ENCODE data around the gene RRP1.

Gene RRP1

DNA sequence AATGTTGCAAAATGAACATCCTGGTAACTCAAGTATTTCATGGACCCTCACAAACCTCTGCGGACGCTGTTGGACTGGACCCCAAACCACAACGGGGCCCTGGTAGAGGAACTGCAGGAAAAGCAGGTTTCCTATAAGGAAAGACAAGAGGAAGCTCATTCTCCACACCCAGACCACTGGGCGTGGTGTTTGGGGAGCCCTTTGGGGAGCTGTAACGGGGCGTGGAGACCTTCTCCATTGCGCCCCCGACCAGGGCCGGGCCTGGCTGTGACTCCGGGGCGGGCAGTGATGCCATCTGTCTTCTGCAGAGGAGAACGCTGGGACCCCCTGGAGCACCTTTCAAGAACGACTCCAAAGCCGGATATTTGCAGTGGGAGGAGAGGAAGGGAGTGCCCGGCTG, 45.7 kb downstream of the RRP1 start:
- no peaks in the 10 kb centered on the region for H3K36me3 ChIP-seq (ENCODE audit: insufficient read depth)
- H3K4me1 ChIP-seq (ENCODE audit: low read depth, poor library complexity, severe bottlenecking): no peaks in the 10 kb centered on the region
- no peak overlapping the region for H3K4me3 ChIP-seq (IDR thresholded peaks at IDR 0.05; ENCODE audit: insufficient read depth, low read depth, low read length)
- no peaks in the 10 kb centered on the region; the same call in 1 of the 2 replicates for H3K27me3 ChIP-seq (ENCODE audit: insufficient read depth, low read depth)
- H3K4me2 ChIP-seq: no peak overlapping the region
- no peaks in the 10 kb centered on the region for H3K79me2 ChIP-seq (ENCODE audit: insufficient read depth, low read depth)
- H4K20me1 ChIP-seq (ENCODE audit: insufficient read depth): no peaks in the 10 kb centered on the region
- no peak overlapping the region for H3K9ac ChIP-seq
- TF ChIP-seq, protein P1, sequence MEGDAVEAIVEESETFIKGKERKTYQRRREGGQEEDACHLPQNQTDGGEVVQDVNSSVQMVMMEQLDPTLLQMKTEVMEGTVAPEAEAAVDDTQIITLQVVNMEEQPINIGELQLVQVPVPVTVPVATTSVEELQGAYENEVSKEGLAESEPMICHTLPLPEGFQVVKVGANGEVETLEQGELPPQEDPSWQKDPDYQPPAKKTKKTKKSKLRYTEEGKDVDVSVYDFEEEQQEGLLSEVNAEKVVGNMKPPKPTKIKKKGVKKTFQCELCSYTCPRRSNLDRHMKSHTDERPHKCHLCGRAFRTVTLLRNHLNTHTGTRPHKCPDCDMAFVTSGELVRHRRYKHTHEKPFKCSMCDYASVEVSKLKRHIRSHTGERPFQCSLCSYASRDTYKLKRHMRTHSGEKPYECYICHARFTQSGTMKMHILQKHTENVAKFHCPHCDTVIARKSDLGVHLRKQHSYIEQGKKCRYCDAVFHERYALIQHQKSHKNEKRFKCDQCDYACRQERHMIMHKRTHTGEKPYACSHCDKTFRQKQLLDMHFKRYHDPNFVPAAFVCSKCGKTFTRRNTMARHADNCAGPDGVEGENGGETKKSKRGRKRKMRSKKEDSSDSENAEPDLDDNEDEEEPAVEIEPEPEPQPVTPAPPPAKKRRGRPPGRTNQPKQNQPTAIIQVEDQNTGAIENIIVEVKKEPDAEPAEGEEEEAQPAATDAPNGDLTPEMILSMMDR (conservative IDR thresholded peaks at IDR 0.05; ENCODE audit: low read depth, low read length): no peak
- no peak overlapping the region for H2AFZ ChIP-seq (ENCODE audit: low read depth)
- no peak overlapping the region for H3K27ac ChIP-seq

DNA sequence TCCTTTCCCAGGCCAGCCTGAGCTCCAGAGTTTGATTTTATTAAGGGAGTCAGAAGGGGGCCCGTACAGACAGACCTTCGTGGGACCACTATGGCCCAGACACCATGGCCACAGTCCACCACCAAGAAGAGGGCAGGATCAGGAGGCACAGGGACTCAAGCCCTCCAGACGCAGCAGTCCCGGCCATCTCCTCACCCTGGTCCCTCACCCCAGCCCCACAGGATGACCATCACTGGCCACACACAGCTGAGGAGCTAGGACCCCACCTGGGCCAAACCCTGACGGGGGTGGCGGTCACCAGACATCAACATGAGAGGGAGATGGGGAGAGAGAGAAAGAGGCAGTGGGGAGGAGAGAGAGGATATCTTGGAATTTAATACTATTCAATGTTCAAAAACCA, 46.5 kb downstream of the RRP1 start:
- Histone ChIP-seq H3K27ac (no peak overlapping the region), H2AFZ (ENCODE audit: low read depth) (no peak overlapping the region), H3K4me3 (IDR thresholded peaks at IDR 0.05; ENCODE audit: insufficient read depth, low read depth, low read length) (no peak overlapping the region), H3K27me3 (ENCODE audit: insufficient read depth, low read depth) (no peaks in the 10 kb centered on the region; the same call in 1 of the 2 replicates), H3K36me3 (ENCODE audit: insufficient read depth) (no peaks in the 10 kb centered on the region), H3K9ac (no peak overlapping the region), H3K79me2 (ENCODE audit: insufficient read depth, low read depth) (no peaks in the 10 kb centered on the region), H3K4me2 (no peak overlapping the region), H4K20me1 (ENCODE audit: insufficient read depth) (no peaks in the 10 kb centered on the region), H3K4me1 (ENCODE audit: low read depth, poor library complexity, severe bottlenecking) (no peaks in the 10 kb centered on the region)
- TF ChIP-seq, protein P1 (conservative IDR thresholded peaks at IDR 0.05; ENCODE audit: low read depth, low read length): no peak

DNA sequence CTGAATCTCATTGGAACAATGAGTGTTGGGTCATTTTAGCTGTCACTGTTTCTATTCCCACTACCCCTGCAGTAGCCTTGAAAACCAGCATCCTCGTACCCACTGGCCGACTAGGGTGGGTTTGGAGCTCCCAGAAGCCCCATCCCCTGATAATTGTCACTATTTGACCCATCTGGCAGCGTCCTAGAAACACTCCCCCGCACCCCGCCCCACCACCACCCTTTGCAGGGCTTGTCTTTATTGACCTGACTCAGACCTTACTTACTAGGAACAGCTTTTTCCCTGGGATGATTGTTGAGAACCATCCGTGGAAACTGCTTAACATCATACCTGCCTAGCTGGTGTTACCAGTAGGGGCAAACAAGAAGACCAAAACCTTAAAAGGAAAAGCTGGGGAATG, 47.2 kb downstream of the RRP1 start:
- H3K27me3 ChIP-seq (ENCODE audit: insufficient read depth, low read depth): no peaks in the 10 kb centered on the region; the same call in 1 of the 2 replicates
- H2AFZ ChIP-seq (ENCODE audit: low read depth): no peak overlapping the region
- TF ChIP-seq, protein P1 (conservative IDR thresholded peaks at IDR 0.05; ENCODE audit: low read depth, low read length): no peak
- no peak overlapping the region for H3K4me3 ChIP-seq (IDR thresholded peaks at IDR 0.05; ENCODE audit: insufficient read depth, low read depth, low read length)
- no peaks in the 10 kb centered on the region for H3K79me2 ChIP-seq (ENCODE audit: insufficient read depth, low read depth)
- H3K4me1 ChIP-seq (ENCODE audit: low read depth, poor library complexity, severe bottlenecking): no peaks in the 10 kb centered on the region
- H3K36me3 ChIP-seq (ENCODE audit: insufficient read depth): no peaks in the 10 kb centered on the region
- no peaks in the 10 kb centered on the region for H4K20me1 ChIP-seq (ENCODE audit: insufficient read depth)
- no peak overlapping the region for H3K27ac ChIP-seq
- no peak overlapping the region for H3K4me2 ChIP-seq
- no peak overlapping the region for H3K9ac ChIP-seq

DNA sequence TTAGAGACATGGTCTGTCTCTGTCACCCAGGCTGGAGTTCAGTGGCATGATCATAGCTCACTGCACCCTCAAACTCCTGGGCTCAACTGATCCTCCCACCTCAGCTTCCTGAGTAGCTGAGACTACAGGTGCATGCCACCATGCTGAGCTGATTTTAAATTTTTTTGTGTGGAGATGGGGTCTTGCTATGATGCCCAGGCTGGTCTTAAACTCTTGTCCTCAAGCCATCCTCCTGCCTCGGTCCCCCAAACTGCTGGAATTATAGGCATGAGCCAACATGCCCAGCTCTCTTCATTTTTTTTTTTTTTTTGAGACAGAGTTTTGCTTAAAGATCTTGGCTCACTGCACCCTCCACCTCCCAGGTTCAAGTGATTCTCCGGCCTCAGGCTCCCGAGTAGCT, 50.9 kb downstream of the RRP1 start:
- Histone ChIP-seq H3K9ac (no peak overlapping the region), H3K27ac (no peak overlapping the region), H3K4me1 (ENCODE audit: low read depth, poor library complexity, severe bottlenecking) (peaks cover 15% of the 10 kb centered on the region), H3K79me2 (ENCODE audit: insufficient read depth, low read depth) (no peaks in the 10 kb centered on the region), H3K36me3 (ENCODE audit: insufficient read depth) (no peaks in the 10 kb centered on the region), H2AFZ (ENCODE audit: low read depth) (no peak overlapping the region), H3K27me3 (ENCODE audit: insufficient read depth, low read depth) (no peaks in the 10 kb centered on the region; the same call in 1 of the 2 replicates), H4K20me1 (ENCODE audit: insufficient read depth) (no peaks in the 10 kb centered on the region), H3K4me3 (IDR thresholded peaks at IDR 0.05; ENCODE audit: insufficient read depth, low read depth, low read length) (no peak overlapping the region), H3K4me2 (no peak overlapping the region)
- TF ChIP-seq, protein P1 (conservative IDR thresholded peaks at IDR 0.05; ENCODE audit: low read depth, low read length): no peak

Data from KMS-11 (cell line).